Astrocyte (in vitro differentiated cells and primary cell): Measurements from ENCODE around the gene AVL9. TPM values are rescaled to one million over a fixed set of nuclear protein-coding genes. Genes with fewer than 3 reads are reported as not detected.

Experiments used
- DNase-seq: peaks from one replicate; pipeline ENCODE4 v3.0.0-alpha.2; 2010; ENCODE audit warnings: low read depth
- FAIRE-seq: peaks from 2 replicates; lab custom pipeline; 2011; peaks lifted over from hg19 to GRCh38; lab: Jason Lieb, UNC
- H2AFZ ChIP-seq: 2 replicates; pipeline ENCODE4 v1.6.0; 2012; ENCODE audit warnings: low read depth, low read length, inconsistent platforms
- H3K27ac ChIP-seq: 2 replicates; pipeline ENCODE4 v1.5.1; 2011; ENCODE audit warnings: low read depth, low read length, inconsistent platforms
- H3K27me3 ChIP-seq: 2 replicates; pipeline ENCODE4 v1.6.0; 2011; ENCODE audit warnings: low read length, inconsistent platforms; ENCODE audit not compliant: insufficient read depth
- H3K36me3 ChIP-seq: 2 replicates; pipeline ENCODE4 v1.5.1; 2011; ENCODE audit warnings: low read length, inconsistent platforms; ENCODE audit not compliant: insufficient read depth
- H3K4me1 ChIP-seq: 2 replicates; pipeline ENCODE4 v1.5.1; 2011; ENCODE audit warnings: low read length, inconsistent platforms; ENCODE audit not compliant: insufficient read depth
- H3K4me2 ChIP-seq: 2 replicates; pipeline ENCODE4 v1.6.0; 2012; ENCODE audit warnings: low read length, inconsistent platforms
- H3K4me3 ChIP-seq: 2 replicates; pipeline ENCODE4 v1.5.1; 2011; ENCODE audit warnings: low read depth, mild to moderate bottlenecking, low read length, inconsistent platforms; ENCODE audit not compliant: insufficient read depth
- H3K79me2 ChIP-seq: 2 replicates; pipeline ENCODE4 v1.6.0; 2012; ENCODE audit warnings: mild to moderate bottlenecking, low read length, inconsistent platforms; ENCODE audit not compliant: insufficient read depth
- H3K9ac ChIP-seq: 2 replicates; pipeline ENCODE4 v1.6.0; 2012; ENCODE audit warnings: mild to moderate bottlenecking, low read length, inconsistent platforms
- H3K9me3 ChIP-seq: 2 replicates; pipeline ENCODE4 v1.5.1; 2012; ENCODE audit warnings: low read depth, mild to moderate bottlenecking, low read length, inconsistent platforms; ENCODE audit not compliant: insufficient read depth
- H4K20me1 ChIP-seq: 2 replicates; pipeline ENCODE4 v1.6.0; 2012; ENCODE audit warnings: low read length, inconsistent platforms; ENCODE audit not compliant: insufficient read depth
- H3K27ac Mint-ChIP-seq: one replicate; pipeline ENCODE4 v1.8.0; 2021; ENCODE audit warnings: mild to moderate bottlenecking, mixed read lengths; ENCODE audit not compliant: unreplicated experiment
- H3K27me3 Mint-ChIP-seq: one replicate; pipeline ENCODE4 v1.8.0; 2021; ENCODE audit warnings: low read depth, mixed read lengths; ENCODE audit not compliant: unreplicated experiment
- H3K36me3 Mint-ChIP-seq: one replicate; pipeline ENCODE4 v1.8.0; 2021; ENCODE audit warnings: low read depth, mixed read lengths; ENCODE audit not compliant: unreplicated experiment
- H3K4me1 Mint-ChIP-seq: one replicate; pipeline ENCODE4 v1.8.0; 2021; ENCODE audit warnings: low read depth, mixed read lengths; ENCODE audit not compliant: unreplicated experiment
- H3K4me3 Mint-ChIP-seq: one replicate; pipeline ENCODE4 v1.8.0; 2021; ENCODE audit warnings: mild to moderate bottlenecking, moderate library complexity, mixed read lengths; ENCODE audit not compliant: unreplicated experiment
- H3K9me3 Mint-ChIP-seq: one replicate; pipeline ENCODE4 v1.8.0; 2021; ENCODE audit warnings: mild to moderate bottlenecking, mixed read lengths; ENCODE audit not compliant: unreplicated experiment
- CTCF ChIP-seq: IDR thresholded peaks from 2 replicates; pipeline ENCODE4 v1.5.1; 2011; ENCODE audit warnings: low read depth, mild to moderate bottlenecking, inconsistent platforms, low read length, moderate library complexity; ENCODE audit not compliant: insufficient read depth
- EZH2 ChIP-seq: IDR thresholded peaks from 2 replicates; pipeline ENCODE4 v1.6.1; 2012; ENCODE audit warnings: mild to moderate bottlenecking, low read length, inconsistent platforms; ENCODE audit not compliant: insufficient read depth
- total RNA-seq: library from RNA; stranded (reverse); gene quantifications from 2 replicates; pipeline ENCODE4 v1.2.1, GENCODE V29; 2021

Gene AVL9
- total RNA-seq, 1 donor from 2014 or later = 28.2 TPM

DNA sequence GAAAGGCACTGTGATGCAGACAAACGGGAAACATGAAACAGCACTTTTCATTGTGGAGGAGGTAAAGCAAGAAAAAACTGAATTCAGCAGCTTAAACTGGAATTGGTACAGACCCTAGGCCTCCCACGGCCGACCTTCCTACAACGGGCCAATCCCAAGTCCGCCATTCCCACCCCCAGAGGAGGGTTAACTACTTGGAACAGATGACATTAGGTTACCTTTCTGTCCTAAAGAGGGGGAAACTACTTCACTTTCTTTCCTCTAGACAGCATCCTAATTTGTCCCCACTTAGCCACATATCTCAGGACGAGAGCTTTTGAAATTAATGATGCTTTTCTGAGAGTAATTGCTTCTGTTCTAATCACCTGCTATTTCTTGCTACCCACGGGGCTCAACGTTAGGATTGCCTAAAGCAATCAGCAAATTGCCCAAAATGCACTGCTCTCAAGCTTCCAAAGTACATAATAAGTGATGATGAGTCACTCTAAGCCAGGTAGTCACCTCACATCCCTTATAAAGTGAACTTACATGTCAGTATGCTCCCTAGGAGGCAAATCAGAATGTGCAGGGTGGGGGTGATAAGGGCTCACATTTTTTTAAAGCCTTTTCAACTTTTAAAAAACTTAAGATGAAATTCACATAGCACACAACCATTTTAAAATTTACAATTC, 41.8 kb upstream of the AVL9 start:
- H3K4me1 ChIP-seq = no peaks in the 10 kb centered on the region
- Mint-ChIP-seq H3K9me3 (no peaks in the 10 kb centered on the region), H3K36me3 (no peaks in the 10 kb centered on the region), H3K4me3 (no peak overlapping the region), H3K27me3 (peaks cover 5% of the 10 kb centered on the region), H3K27ac (no peak overlapping the region), H3K4me1 (no peaks in the 10 kb centered on the region)
- DNase-seq (no peak), FAIRE-seq (no peak)
- H3K27ac ChIP-seq = no peak overlapping the region
- no peaks in the 10 kb centered on the region for H3K36me3 ChIP-seq
- H3K79me2 ChIP-seq = no peaks in the 10 kb centered on the region
- H3K9me3 ChIP-seq = no peaks in the 10 kb centered on the region
- no peak overlapping the region for H3K4me3 ChIP-seq
- H3K4me2 ChIP-seq = no peak overlapping the region
- TF ChIP-seq CTCF = no peak
- no peak overlapping the region for H2AFZ ChIP-seq
- no peaks in the 10 kb centered on the region for H4K20me1 ChIP-seq
- no peak overlapping the region for H3K9ac ChIP-seq
- no peaks in the 10 kb centered on the region for H3K27me3 ChIP-seq

DNA sequence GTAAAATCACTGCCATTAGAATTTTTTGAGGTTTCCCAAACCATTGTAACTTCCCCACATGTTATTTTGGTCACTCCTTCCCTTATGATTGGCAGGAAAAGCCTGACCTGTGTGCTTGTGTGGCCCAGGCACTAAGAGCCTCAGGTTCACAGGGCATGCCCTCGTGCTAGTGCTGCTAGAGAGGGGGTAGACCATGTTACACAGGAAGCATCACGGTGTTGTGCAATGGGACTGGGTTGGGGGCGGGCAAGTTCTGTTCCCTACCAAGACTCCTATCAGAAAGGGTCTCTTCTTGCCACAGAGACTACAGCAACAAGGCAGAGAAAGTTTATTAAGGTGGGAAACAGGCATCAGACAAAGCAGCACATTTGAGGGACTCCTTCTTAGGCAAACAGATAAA, 37.3 kb upstream of the AVL9 start:
- H3K27ac ChIP-seq = no peak overlapping the region
- no peak overlapping the region for H3K9ac ChIP-seq
- Mint-ChIP-seq H3K4me3 (no peak overlapping the region), H3K36me3 (no peaks in the 10 kb centered on the region), H3K27me3 (peaks cover 4% of the 10 kb centered on the region), H3K9me3 (no peaks in the 10 kb centered on the region), H3K27ac (no peak overlapping the region), H3K4me1 (no peaks in the 10 kb centered on the region)
- H3K36me3 ChIP-seq = no peaks in the 10 kb centered on the region
- H3K27me3 ChIP-seq = no peaks in the 10 kb centered on the region
- H4K20me1 ChIP-seq = no peaks in the 10 kb centered on the region
- H3K9me3 ChIP-seq = no peaks in the 10 kb centered on the region
- DNase-seq (no peak), FAIRE-seq (no peak)
- no peaks in the 10 kb centered on the region for H3K4me1 ChIP-seq
- no peak overlapping the region for H2AFZ ChIP-seq
- no peak overlapping the region for H3K4me2 ChIP-seq
- H3K79me2 ChIP-seq = no peaks in the 10 kb centered on the region
- no peak overlapping the region for H3K4me3 ChIP-seq
- TF ChIP-seq CTCF (no peak), EZH2 (no peak)

DNA sequence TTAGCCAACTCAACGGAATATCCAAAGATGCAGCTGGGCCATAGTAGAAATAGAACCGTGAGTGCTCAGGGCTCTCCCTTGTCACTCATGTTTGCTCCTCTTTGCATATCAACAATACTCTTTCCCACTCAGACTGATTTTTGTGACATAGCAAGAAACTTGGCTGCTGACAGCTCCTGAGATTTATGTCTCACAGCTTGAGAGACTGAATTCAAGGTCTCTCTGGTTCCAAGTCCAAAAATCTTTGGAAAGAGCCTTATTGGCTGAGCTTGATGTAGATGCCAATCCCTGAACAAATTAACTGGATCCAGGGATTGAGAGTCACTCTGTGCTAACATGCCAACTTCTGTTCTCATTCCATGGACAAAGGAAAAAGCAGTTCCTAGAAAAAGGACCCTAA, 35.5 kb upstream of the AVL9 start:
- Histone ChIP-seq H4K20me1 (no peaks in the 10 kb centered on the region), H3K4me1 (no peaks in the 10 kb centered on the region), H3K4me3 (no peak overlapping the region), H3K4me2 (no peak overlapping the region), H2AFZ (no peak overlapping the region), H3K9ac (no peak overlapping the region), H3K36me3 (no peaks in the 10 kb centered on the region), H3K9me3 (no peaks in the 10 kb centered on the region), H3K27me3 (no peaks in the 10 kb centered on the region), H3K79me2 (no peaks in the 10 kb centered on the region), H3K27ac (no peak overlapping the region)
- H3K4me3 Mint-ChIP-seq = no peak overlapping the region
- H3K36me3 Mint-ChIP-seq = no peaks in the 10 kb centered on the region
- TF ChIP-seq CTCF = no peak
- no peak for TF ChIP-seq EZH2
- FAIRE-seq (no peak), DNase-seq (no peak)
- H3K27me3 Mint-ChIP-seq = peaks cover 4% of the 10 kb centered on the region
- no peak overlapping the region for H3K27ac Mint-ChIP-seq
- H3K4me1 Mint-ChIP-seq = no peaks in the 10 kb centered on the region
- H3K9me3 Mint-ChIP-seq = no peaks in the 10 kb centered on the region
